K562 (cell line): ENCODE measurements around the gene NR2E1. TPM values are rescaled to one million over a fixed set of nuclear protein-coding genes. Genes with fewer than 3 reads are reported as not detected.

Experiments used
- ATAC-seq: fragments of 200-7000 bp; cut with Tn5 transposase; 3 replicates; pipeline ENCODE4 v1.9.1; 2020; ENCODE audit warnings: moderate library complexity
- BruUV-seq: library from RNA; stranded (reverse); fragments of 400-500 nt; replicated peaks from 2 replicates; lab custom pipeline; 2021; lab: Mats Ljungman, UMichigan
- CTCF ChIA-PET: fragments of 300-600 bp; formaldehyde crosslinking; extraction: SDS; loops from one replicate; lab custom pipeline; 2021; ENCODE audit warnings: low intra/inter-chr PET ratio; lab: Yijun Ruan, JAX
- POLR2A ChIA-PET: fragments of 300-600, 350-650 bp; sonication (Branson Sonifier 250); formaldehyde crosslinking; extraction: SDS; loops from one replicate; lab custom pipeline; 2021; ENCODE audit warnings: antibody characterized with exemption, inconsistent platforms; lab: Yijun Ruan, JAX
- DNase-seq, 4 experiments: peaks; one replicate each; pipeline versions ENCODE4 v3.0.0 to v3.0.0-alpha.2; 2011 to 2018; ENCODE audit warnings: low spot score in 3 of 4, mixed read lengths in 3 of 4; ENCODE audit errors: extremely low read depth in 1 of 4
- FAIRE-seq: peaks from 2 replicates; lab custom pipeline; 2011; peaks lifted over from hg19 to GRCh38; lab: Jason Lieb, UNC
- H2AFZ ChIP-seq: 2 replicates; pipeline ENCODE4 v1.6.0; 2011; ENCODE audit warnings: low read depth, low read length, control low read depth, inconsistent platforms
- H3K27ac ChIP-seq: fragments of 200-600 bp; 3 replicates; pipeline ENCODE4 v1.8.0; 2011; ENCODE audit warnings: low read depth, mild to moderate bottlenecking, control low read depth, inconsistent platforms, low read length, moderate library complexity, mixed read lengths; ENCODE audit errors: extremely low read depth
- H3K27me3 ChIP-seq, 2 experiments: fragments of 300-600 bp in 1 of 2; 2 replicates in 1 of 2; 3 replicates in 1 of 2; pipeline versions ENCODE4 v1.6.0 to v1.8.0; 2011; ENCODE audit warnings: inconsistent platforms in 2 of 2, low read length in 2 of 2, mild to moderate bottlenecking in 1 of 2, mixed read lengths in 1 of 2, moderate library complexity in 1 of 2; ENCODE audit not compliant: control insufficient read depth in 2 of 2, insufficient read depth in 2 of 2
- H3K36me3 ChIP-seq: fragments of 300-600 bp; 3 replicates; pipeline ENCODE4 v1.8.0; 2011; ENCODE audit warnings: mild to moderate bottlenecking, low read length, inconsistent platforms; ENCODE audit not compliant: control insufficient read depth, insufficient read depth
- H3K4me1 ChIP-seq, 2 experiments: fragments of 200-600 bp in 1 of 2; replicated peaks in 1 of 2; 2 replicates in 1 of 2; 3 replicates in 1 of 2; pipeline versions ENCODE4 v1.5.1 to v1.8.0; 2011; ENCODE audit warnings: inconsistent platforms in 2 of 2, low read length in 2 of 2, mild to moderate bottlenecking in 1 of 2, mixed read lengths in 1 of 2, moderate library complexity in 1 of 2; ENCODE audit not compliant: control insufficient read depth in 2 of 2, insufficient read depth in 2 of 2
- H3K4me2 ChIP-seq: 2 replicates; pipeline ENCODE4 v1.6.1; 2011; ENCODE audit warnings: low read length, control low read depth, inconsistent platforms, mixed read lengths; ENCODE audit not compliant: insufficient read depth
- H3K4me3 ChIP-seq: fragments of 200-600 bp; sonication (generic), shearing (Covaris generic); 2 replicates; pipeline ENCODE4 v1.5.1; 2016; ENCODE audit warnings: control low read depth, inconsistent platforms
- H3K79me2 ChIP-seq: fragments of 200-600 bp; 3 replicates; pipeline ENCODE4 v1.8.0; 2011; ENCODE audit warnings: low read length, inconsistent platforms; ENCODE audit not compliant: control insufficient read depth, insufficient read depth
- H3K9ac ChIP-seq, 2 experiments: 2 replicates each; pipeline versions ENCODE4 v1.6.0 to v1.6.1; 2011; ENCODE audit warnings: low read depth in 2 of 2, low read length in 2 of 2, control low read depth in 1 of 2, inconsistent platforms in 1 of 2, mild to moderate bottlenecking in 1 of 2, mixed read lengths in 1 of 2; ENCODE audit not compliant: insufficient read depth in 1 of 2
- H3K9me1 ChIP-seq: one replicate; pipeline ENCODE4 v1.6.0; 2011; ENCODE audit warnings: inconsistent platforms, mild to moderate bottlenecking, low read length, moderate library complexity; ENCODE audit not compliant: control insufficient read depth, insufficient read depth
- H3K9me3 ChIP-seq: replicated peaks from 2 replicates; pipeline ENCODE4 v1.5.1; 2011; ENCODE audit warnings: low read depth, low read length, inconsistent platforms; ENCODE audit not compliant: control insufficient read depth, insufficient read depth
- H4K20me1 ChIP-seq: replicated peaks from 2 replicates; pipeline ENCODE4 v1.6.1; 2011; ENCODE audit warnings: low read length, inconsistent platforms, mixed read lengths; ENCODE audit not compliant: control insufficient read depth, insufficient read depth
- DACH1 ChIP-seq: fragments of 450-650 bp; IDR thresholded peaks from 2 replicates; pipeline ENCODE4 v1.6.1; 2018; ENCODE audit not compliant: partially characterized antibody
- MCM2 ChIP-seq: fragments of 450-650 bp; IDR thresholded peaks from 2 replicates; pipeline ENCODE4 v1.6.1; 2017; ENCODE audit warnings: low read depth, mild to moderate bottlenecking
- ZNF12 ChIP-seq: sonication (generic); formaldehyde crosslinking; IDR thresholded peaks from 2 replicates; pipeline ENCODE4 v1.4.0; 2020; ENCODE audit warnings: mild to moderate bottlenecking, missing genetic modification reagents
- WGBS: fragments of 100-300 bp; shearing (Covaris generic); methylation state at CpG from one replicate; pipeline ENCODE4 v1.1.6; 2016; ENCODE audit warnings: low coverage, mixed read lengths; ENCODE audit not compliant: insufficient coverage; ENCODE audit errors: missing lambda C conversion rate; 5-methylcytosine and 5-hydroxymethylcytosine counted together
- in situ Hi-C: fragments of 300-500 bp; cut with MboI; formaldehyde crosslinking; loops from 4 replicates; pipeline ENCODE4 v1.15.0; 2018; ENCODE audit warnings: inconsistent platforms, mixed read lengths
- intact Hi-C: fragments of 100-400 bp; cut with micrococcal nuclease; formaldehyde crosslinking; loops from 2 replicates; pipeline ENCODE4 v1.14.2; 2022
- polyA plus RNA-seq, 8 experiments: library from polyadenylated mRNA; depleted of rRNA in 4 of 8; stranded (reverse) in 5 of 8; unstranded in 3 of 8; fragments of >200 nt; fragmentation: Nextera tagmentation in 2 of 8; fragmentation: Illumina TruSeq in 1 of 8; extraction: Ambion mirVana in 2 of 8; extraction: Trizol in 1 of 8; gene quantifications; 2 replicates each; pipeline versions ENCODE4 v1.2.1 to v1.2.3, GENCODE V29; 2011 to 2014; ENCODE audit warnings: inconsistent platforms in 1 of 8, missing spikeins in 1 of 8
- total RNA-seq, 7 experiments: library from RNA; depleted of rRNA in 6 of 7; stranded (reverse); fragments of >200 nt in 6 of 7; fragmentation: Illumina TruSeq in 2 of 7; extraction: Trizol in 2 of 7; gene quantifications; 2 replicates each; pipeline versions ENCODE4 v1.2.1 to v1.2.3, GENCODE V29; 2011 to 2021; ENCODE audit warnings: low replicate concordance in 1 of 7

The NR2E1 gene
- total and polyA plus RNA-seq, 9 of the 15 experiments (the other 6 are each of a cell fraction or from before 2014, with no cell fraction given), result not detected

DNA sequence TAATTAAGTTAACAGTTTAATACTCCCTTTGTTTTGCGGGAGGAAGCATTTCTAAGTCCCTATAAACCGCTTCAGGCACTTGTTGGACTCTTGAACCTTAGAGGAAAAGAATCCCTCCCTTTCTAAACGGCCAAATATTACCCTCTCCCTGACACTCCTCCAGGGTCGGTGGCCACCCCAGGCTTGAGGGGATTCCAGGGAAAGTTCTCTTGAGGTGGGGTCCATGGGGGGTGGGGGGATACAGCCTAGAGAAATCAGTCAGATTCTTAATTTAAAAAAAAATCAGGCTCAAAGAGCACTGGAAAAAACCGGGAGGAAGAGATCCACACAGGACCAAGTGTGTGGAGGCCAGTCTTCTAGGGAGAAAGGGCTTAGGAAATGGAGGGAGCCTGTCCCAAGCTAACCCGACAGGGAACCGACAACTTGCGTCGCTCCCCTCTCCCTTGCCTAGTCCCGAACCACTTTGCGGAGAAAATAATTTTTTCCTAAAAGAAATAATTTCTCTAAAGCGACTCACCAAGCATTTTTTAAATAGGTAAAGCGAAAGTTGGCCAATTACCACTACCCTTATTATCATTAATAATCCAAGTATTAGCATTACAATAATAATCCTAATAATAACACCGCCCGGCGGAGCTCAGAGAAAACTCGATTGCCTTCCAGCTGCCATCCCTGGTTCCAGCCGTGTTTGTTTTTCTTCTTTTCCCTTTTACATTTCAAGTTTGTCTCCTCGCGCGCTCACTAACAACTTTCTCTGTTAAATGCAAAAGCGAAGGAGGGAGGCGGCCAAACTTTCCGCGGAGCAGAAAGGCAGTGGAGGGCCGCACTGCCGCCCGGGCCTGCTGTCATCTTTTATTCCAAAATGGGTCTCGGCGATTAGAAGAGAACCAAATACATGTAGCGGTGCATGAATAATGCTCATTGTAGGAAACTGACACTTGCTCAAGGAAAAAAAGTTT lies 4.8 kb downstream of the NR2E1 start:
- Histone ChIP-seq H3K4me1 (peaks cover 0 to 44% of the 10 kb centered on the region in 2 experiments; a peak in 3 of 5 replicates), H3K9ac (no peak overlapping the region), H3K9me3 (no peaks in the 10 kb centered on the region), H3K36me3 (no peaks in the 10 kb centered on the region), H3K79me2 (no peaks in the 10 kb centered on the region), H3K4me2 (no peak overlapping the region), H3K9me1 (no peaks in the 10 kb centered on the region), H3K4me3 (no peak overlapping the region), H3K27ac (no peak overlapping the region), H3K27me3 (peaks cover 46 to 86% of the 10 kb centered on the region in 2 experiments), H2AFZ (no peak overlapping the region), H4K20me1 (no peaks in the 10 kb centered on the region)
- intact Hi-C loops (no loop called here), in situ Hi-C loops (no loop called here)
- TF ChIP-seq MCM2, result no peak
- TF ChIP-seq DACH1, result peak; percentile 34
- FAIRE-seq (no peak), ATAC-seq (no peak), DNase-seq (no peak)
- CTCF ChIA-PET, result no interaction called here
- 26% methylated on average over 24 of the region's 31 CpGs for WGBS
- POLR2A ChIA-PET, result interaction anchor here (0.8 kb wide), 1 partner anchor 23 kb away, joined by 3 read pairs; no protein-coding TSS in a partner anchor
- no TSS peak for BruUV-seq

DNA sequence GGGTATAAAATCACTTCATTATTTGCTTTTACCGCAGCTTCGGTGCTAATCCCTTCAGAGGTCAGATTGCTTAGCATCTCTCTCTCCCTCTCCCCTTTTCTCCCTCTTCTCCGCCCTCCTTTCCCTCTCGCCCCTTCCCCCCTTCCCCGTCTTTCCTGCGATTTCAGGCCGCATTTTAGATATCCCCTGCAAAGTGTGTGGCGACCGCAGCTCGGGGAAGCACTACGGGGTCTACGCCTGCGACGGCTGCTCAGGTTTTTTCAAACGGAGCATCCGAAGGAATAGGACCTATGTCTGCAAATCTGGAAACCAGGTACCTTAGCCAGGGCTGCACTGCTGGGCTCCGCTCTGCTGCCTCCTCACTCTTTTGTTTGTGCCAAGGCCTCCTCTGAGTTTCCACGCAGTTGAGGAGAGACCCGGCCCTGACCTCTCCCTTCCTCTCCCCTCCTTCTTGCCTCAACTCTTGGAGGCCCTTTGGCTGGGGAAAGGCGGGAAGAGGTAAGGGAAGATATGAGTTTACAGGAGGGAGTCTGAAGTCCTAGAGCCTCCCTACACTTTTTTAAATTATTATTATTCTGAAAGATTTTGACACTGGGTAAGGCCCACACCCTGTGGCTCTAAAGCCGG lies 5.6 kb downstream of the NR2E1 start:
- POLR2A ChIA-PET, result interaction anchor here (0.8 kb wide), 1 partner anchor 23 kb away, joined by 3 read pairs; no protein-coding TSS in a partner anchor

More for the DNA sequence above, 5.6 kb downstream of the NR2E1 start:
- peaks cover 46 to 86% of the 10 kb centered on the region in 2 experiments for H3K27me3 ChIP-seq
- WGBS, result 28% methylated on average over 17 of the region's 21 CpGs
- no peak overlapping the region for H3K9ac ChIP-seq
- H3K4me1 ChIP-seq, result peaks cover 0 to 47% of the 10 kb centered on the region in 2 experiments; a peak in 3 of 5 replicates
- H4K20me1 ChIP-seq, result no peaks in the 10 kb centered on the region
- CTCF ChIA-PET, result no interaction called here
- DNase-seq, result no peak
- in situ Hi-C loops, result no loop called here
- H3K27ac ChIP-seq, result no peak overlapping the region
- no peak for TF ChIP-seq ZNF12 (CRISPR knock-in tag)
- TF ChIP-seq, all 486 proteins: peak for 0
- no peak for ATAC-seq
- Histone ChIP-seq H2AFZ (no peak overlapping the region), H3K36me3 (no peaks in the 10 kb centered on the region), H3K4me3 (no peak overlapping the region), H3K4me2 (no peak overlapping the region), H3K9me1 (no peaks in the 10 kb centered on the region), H3K9me3 (no peaks in the 10 kb centered on the region), H3K79me2 (no peaks in the 10 kb centered on the region)
- BruUV-seq, result no TSS peak
- no peak for FAIRE-seq
- intact Hi-C loops, result no loop called here
